Body of pancreas (tissue), 4 donors: ENCODE data around the gene CRX.

ENCODE experiments used
- CTCF ChIP-seq, 7 experiments: fragments of 450-650 bp in 4 of 7; fragments of 200-600 bp in 3 of 7; sonication (generic) in 3 of 7; IDR thresholded peaks; one replicate each; pipeline ENCODE4 v1.5.1; 2016 to 2019; ENCODE audit warnings: antibody characterized with exemption in 7 of 7
- POLR2A ChIP-seq, 3 donors: fragments of 450-650 bp; IDR thresholded peaks; one replicate each; pipeline ENCODE4 v1.6.1; 2016; ENCODE audit warnings: antibody characterized with exemption in 3 of 3, mild to moderate bottlenecking in 2 of 3

GRCh38 chr19:47863514-47863936, 41.8 kb downstream of the CRX start:
- TF ChIP-seq CTCF (IDR thresholded peaks at IDR 0.05) (peak; percentile 74 to 94 (median 76)), POLR2A (IDR thresholded peaks at IDR 0.05) (no peak)
